Mucosa of gallbladder (tissue), 1 donor: ENCODE results near the gene DHX8. TPM values are rescaled to one million over a fixed set of nuclear protein-coding genes. Genes with fewer than 3 reads are reported as not detected.
A peak's percentile ranks its signal among the peaks of the same experiment; 100 is the strongest.
"Not testable (repeated sequence)": the region's sequence is repeated elsewhere in the genome, so short reads cannot be mapped to it uniquely, and the experiment has no call there.

ENCODE experiments used
- DNase-seq: peaks from one replicate; pipeline ENCODE4 v3.0.0-alpha.2; 2020; ENCODE audit warnings: low spot score
- total RNA-seq: library from RNA; stranded (reverse); gene quantifications from one replicate; pipeline ENCODE4 v1.2.1, GENCODE V29; 2021
- donor health status: DM: no; HTN: no; CAD: no.

DHX8 gene
- total RNA-seq, 1 donor from 2014 or later, result 39.2 TPM

- DNase-seq, result not testable (repeated sequence)
Observed at GRCh38 chr17:43462569-43462968, 21.2 kb upstream of the DHX8 start.

- no peak for DNase-seq
Observed at GRCh38 chr17:43463241-43463640, 20.5 kb upstream of the DHX8 start.

- DNase-seq, result no peak
Observed at GRCh38 chr17:43464046-43464445, 19.7 kb upstream of the DHX8 start.

- DNase-seq, result no peak
Observed at GRCh38 chr17:43465049-43465448, 18.7 kb upstream of the DHX8 start.

- DNase-seq, result no peak
Observed at GRCh38 chr17:43467981-43468581, 15.7 kb upstream of the DHX8 start.

- no peak for DNase-seq
Observed at GRCh38 chr17:43468691-43469139, 15.1 kb upstream of the DHX8 start.

GRCh38 chr17:43469145-43469544, 14.6 kb upstream of the DHX8 start:
- no peak for DNase-seq

GRCh38 chr17:43471585-43472160, 12.1 kb upstream of the DHX8 start:
- DNase-seq, result no peak

GRCh38 chr17:43475494-43476089, 8.2 kb upstream of the DHX8 start:
- peak; percentile 23 for DNase-seq

- DNase-seq, result not testable (repeated sequence)
Observed at GRCh38 chr17:43476306-43476705, 7.5 kb upstream of the DHX8 start.

GRCh38 chr17:43477832-43478634, 5.7 kb upstream of the DHX8 start:
- DNase-seq, result no peak

GRCh38 chr17:43479948-43480347, 3.8 kb upstream of the DHX8 start:
- DNase-seq, result no peak

GRCh38 chr17:43482103-43483012, 1.4 kb upstream of the DHX8 start:
- DNase-seq, result no peak

GRCh38 chr17:43490621-43491020, 6.8 kb downstream of the DHX8 start:
- DNase-seq, result no peak

- DNase-seq, result not testable (repeated sequence)
Observed at GRCh38 chr17:43509440-43509839, 25.7 kb downstream of the DHX8 start.

- DNase-seq, result not testable (repeated sequence)
Observed at GRCh38 chr17:43511199-43511598, 27.4 kb downstream of the DHX8 start.

GRCh38 chr17:43515656-43516055, 31.9 kb downstream of the DHX8 start:
- DNase-seq, result no peak

GRCh38 chr17:43517161-43517560, 33.4 kb downstream of the DHX8 start:
- DNase-seq, result no peak

GRCh38 chr17:43517615-43518386, 34.0 kb downstream of the DHX8 start:
- no peak for DNase-seq

- no peak for DNase-seq
Observed at GRCh38 chr17:43521389-43521788, 37.6 kb downstream of the DHX8 start.
